COLO829 (cell line): ENCODE measurements around the gene INTS7.
"Not testable (repeated sequence)": the region's sequence is repeated elsewhere in the genome, so short reads cannot be mapped to it uniquely, and the experiment has no call there.

ENCODE experiments used
- DNase-seq: peaks from one replicate; pipeline ENCODE4 v3.0.0; 2012; ENCODE audit warnings: low spot score

The INTS7 gene

DNA sequence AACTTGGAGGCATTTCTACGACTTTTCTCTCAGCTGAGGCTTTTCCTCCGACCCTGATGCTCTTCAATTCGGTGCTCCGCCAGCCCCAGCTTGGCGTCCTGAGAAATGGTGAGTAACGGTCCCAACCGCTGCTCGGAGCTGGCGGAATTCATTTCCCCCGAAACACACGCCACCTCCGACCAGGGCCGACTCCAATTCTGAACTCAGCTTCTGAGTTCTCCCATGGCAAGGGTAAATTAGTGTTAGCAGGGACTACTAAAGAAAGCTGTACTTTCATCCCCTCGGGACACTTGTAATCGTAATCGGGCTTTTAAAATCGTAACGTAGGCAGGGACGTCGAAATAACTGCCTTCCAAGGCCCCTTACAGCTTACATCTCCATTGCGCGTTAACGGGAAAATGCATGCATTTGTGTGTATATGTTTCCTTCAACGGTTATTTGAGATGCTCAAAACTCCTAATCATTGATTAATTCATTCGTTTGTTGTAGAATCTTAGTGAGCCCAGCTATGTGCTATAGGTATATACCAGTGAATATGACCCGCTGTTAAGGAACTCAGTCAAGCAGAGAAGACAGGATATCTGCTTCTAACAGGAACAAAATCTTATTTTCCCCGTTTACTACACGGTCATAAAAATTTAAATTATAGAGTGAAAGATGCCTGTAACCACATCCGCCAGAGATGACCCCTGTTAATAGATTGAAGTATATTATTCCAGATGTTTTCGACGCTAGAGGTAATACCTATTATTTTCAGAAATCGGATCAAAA, 663 bp upstream of the INTS7 start:
- DNase-seq: no peak

DNA sequence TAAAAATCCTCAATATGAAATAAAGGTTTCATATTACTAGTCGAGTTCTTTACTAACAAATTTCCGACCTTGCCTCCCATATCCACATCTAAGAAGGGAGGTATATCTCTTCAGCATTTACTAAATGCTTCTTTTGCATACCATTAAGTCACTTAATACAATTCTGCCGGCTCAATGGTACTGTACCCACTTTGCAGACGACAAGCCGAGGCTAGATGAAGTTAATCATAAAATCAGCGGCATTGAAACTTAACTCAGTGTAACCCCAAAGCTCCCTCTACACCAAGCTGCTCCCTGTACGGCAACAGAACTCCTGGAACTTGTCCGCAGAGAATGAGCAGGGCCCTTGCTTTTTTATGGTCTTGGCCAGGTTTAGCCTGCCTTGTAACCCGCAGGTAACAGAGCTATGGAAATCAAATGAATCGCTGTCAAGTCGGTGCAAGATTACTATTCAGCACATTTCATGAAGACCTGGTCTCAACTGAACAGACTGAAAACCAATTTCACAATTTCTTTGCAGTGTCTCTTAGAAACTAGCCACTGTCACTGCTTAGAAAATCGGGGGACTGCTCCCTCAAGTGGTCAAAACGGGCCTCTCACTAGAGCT, 738 bp downstream of the INTS7 start:
- DNase-seq: no peak

DNA sequence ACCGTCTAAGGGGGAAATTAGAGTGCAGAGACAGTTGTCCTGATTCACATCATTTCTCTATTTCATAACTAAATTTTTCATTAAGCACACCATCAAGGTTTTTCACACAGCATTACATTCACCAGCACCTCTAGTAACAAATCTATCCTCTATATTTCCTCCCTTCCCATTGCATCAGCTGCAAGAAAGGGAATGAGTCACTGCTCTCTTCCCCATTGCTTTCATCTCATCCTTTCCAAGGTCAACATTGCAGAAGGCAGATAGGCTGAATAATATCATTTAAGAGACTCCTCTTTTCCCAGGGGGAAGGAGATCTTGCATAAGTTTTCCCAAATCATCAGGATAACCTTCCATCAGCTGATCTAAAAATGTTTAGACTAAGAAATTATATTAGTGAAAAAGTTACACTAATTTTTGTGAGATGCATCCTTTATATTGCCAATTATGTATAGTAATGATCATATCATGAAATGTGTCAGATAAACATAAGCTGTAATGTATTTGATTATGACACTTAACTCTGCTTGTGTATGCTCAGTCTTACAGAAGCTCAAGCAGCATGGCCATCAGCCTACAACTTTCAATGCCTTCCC, 4.3 kb downstream of the INTS7 start:
- peak; percentile 66 for DNase-seq

DNA sequence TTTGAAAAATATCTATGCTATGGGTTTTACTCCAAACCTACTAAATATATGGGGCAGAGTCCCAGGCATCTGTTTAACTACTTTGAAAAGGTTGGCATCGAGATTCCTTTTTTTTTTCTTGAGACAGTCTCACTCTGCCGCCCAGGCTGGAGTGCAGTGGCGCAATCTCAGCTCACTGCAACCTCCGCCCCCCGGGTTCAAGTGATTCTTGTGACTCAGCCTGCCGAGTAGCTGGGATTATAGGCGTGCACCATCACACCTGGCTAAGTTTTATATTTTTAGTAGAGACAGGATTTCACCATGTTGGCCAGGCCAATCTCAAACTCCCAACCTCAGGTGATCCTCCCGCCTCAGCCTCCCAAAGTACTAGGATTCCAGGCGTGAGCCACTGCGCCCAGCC, 7.6 kb downstream of the INTS7 start:
- not testable (repeated sequence) for DNase-seq

DNA sequence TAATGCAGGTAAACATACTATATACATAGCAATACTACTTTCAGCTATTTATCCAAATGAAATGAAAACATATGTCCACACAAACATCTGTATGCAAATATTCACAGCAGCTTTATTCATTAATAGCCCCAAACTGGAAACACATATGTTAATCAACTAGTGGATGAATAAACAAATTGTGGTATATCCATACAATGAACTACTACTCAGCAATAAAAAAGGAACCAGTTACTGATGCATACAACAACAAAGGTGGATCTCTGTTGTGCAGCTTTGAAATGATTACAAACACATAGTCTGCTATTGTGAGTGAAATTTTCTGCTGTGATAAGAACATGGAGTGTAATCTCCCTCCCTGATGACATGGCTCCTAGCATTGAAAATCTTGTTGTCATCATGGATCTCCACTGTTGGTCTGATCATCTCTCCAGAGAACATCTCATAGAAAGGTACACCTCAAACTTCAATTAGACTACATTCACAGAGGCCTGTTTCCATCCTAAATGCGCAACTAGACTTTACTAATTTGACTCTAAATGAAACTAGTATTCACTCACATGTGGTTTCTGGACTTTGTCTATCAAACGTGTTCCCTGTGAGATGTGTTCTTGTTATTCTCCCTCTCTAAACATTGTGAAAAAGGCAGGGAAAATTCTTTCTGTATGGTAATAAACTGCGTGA, 10.7 kb downstream of the INTS7 start:
- DNase-seq: no peak

GRCh38 chr1:212022908-212023307, 12.4 kb downstream of the INTS7 start:
- not testable (repeated sequence) for DNase-seq

- DNase-seq: no peak
Measured at GRCh38 chr1:212021563-212021962, 13.8 kb downstream of the INTS7 start.

DNA sequence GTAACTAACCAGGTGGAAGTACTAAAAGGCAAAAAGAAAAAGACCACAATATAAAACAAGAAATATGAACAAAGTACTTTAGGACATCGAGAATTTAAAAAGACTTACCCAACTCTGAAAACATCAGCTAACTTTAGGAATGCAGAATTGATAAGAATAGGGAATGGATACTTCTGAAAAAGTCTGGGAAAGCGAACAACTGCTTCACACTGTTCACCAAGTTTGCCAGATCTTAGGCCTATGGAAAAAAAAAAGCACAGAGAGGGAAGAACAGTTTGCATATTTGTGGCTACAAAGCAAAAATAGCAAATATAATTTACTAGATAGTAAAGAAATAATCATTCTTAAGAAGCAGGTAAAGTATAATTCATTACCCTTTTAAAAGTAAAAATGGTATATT, 14.4 kb downstream of the INTS7 start:
- DNase-seq: no peak

DNA sequence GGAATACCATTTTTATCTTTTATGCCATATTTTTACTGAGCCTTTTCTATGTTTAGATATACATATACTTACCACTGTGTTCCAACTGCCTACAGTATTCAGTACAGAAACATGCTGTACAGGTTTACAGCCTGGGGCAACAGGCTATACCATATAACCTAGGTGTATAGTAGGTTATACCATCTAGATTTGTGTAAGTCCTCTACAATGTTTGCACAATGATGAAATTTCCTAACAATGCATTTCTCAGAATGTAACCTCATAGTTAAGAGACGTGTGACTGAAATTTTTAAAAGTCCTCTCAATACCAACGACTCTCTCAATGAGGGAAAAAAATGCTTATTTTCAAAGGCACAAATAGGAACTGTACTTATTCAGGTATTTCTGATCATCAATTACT, 21.7 kb downstream of the INTS7 start:
- DNase-seq: no peak

GRCh38 chr1:212012034-212012740, 23.2 kb downstream of the INTS7 start:
- DNase-seq: peak; percentile 67

- DNase-seq: no peak
Measured at GRCh38 chr1:212010004-212010403, 25.4 kb downstream of the INTS7 start.

- DNase-seq: no peak
Measured at GRCh38 chr1:212009561-212009960, 25.8 kb downstream of the INTS7 start.

DNA sequence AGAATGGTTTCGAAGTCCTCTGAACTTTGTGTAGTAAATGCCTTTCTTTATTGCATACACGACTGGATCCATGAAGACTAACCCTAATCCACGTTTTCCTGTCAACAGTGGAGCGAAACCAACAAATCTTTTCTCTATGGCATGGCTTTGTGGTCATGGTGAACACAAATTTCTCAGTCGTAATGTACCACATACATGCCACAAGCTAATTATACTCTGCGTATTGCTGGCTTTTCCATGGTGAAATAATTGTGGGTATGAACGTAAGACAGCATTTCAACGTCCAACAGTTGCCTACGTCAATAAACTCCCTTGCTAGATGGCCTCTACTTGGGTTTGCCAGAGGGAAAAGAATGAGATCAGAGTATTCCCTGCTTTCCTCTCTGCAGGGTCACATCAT, 27.5 kb downstream of the INTS7 start:
- no peak for DNase-seq

- DNase-seq: no peak
Measured at GRCh38 chr1:212007178-212007577, 28.2 kb downstream of the INTS7 start.

GRCh38 chr1:212004895-212005608, 30.3 kb downstream of the INTS7 start:
- DNase-seq: no peak

DNA sequence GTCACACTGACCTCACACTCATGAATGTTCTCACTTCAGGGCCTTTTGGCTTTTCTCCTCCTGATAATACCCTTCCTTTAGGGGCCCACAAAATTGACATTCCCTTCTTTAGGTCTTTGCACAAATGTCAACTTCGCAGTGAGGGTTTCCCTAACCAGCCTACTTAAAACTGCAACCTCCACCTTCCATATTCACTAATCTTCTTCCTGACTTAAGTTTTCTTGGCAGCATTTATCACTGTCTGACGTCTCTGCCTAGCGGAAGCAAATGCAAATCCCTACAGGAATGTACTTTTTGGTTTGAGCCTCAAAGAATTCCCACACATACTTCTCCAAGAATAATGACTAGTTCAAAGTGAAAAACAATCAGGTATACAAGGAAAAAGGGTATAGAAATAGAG, 32.8 kb downstream of the INTS7 start:
- DNase-seq: no peak

DNA sequence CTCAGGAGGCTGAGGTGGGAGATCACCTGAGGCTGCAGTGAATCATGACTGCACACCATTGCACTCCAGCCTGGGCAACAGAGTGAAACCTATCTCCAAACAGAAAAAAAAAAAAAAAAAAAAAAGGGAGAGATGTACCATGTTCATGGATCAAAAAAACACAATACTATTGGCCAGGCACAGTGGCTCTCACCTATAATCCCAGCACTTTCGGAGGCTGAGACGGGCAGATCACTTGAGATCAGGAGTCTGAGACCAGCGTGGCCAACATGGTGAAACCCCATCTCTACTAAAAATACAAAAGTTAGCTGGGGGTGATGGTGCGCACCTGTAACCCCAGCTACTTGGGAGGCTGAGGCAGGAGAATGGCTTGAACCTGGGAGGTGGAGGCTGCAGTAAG, 37.9 kb downstream of the INTS7 start:
- DNase-seq: not testable (repeated sequence)

GRCh38 chr1:211991695-211992094, 43.7 kb downstream of the INTS7 start:
- DNase-seq: no peak

- DNase-seq: no peak
Measured at GRCh38 chr1:211986628-211987254, 48.6 kb downstream of the INTS7 start.

DNA sequence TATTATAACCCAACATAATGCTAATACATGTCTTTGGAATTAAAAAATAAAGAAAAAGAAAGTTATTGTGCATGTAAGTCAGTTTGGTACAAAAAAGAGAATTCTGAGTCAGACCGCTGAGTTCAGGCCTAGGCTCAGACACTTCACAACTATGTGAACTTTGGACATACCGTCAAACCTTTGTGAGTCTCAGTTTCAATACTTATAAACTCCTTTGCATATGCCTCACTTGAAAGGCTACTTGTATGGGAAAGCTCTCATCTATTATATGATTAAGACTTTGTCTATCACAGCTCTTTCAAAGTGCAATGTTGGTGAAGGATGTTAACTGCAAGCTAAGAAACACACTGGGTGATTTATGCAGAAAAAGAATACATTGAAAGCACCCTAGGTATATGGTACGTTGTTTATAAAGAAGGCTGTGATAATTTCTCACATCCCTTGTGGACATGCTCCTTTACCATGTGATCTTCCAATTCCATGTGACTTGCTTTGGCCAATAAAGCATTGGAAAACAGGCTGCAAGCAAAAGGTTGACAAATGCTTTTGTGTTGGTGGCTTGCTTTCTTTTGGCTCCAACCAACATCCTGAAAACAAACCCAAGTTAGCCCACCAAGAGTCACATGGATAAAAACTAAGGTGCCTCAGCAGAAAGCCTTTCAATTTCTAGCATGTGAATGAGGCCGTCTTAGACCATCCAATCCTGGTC, 49.6 kb downstream of the INTS7 start:
- no peak for DNase-seq
